GM10266 (cell line): Measurements from ENCODE around the gene MED27.

ENCODE experiments used
- DNase-seq: peaks from one replicate; pipeline ENCODE4 v3.0.0; 2012; ENCODE audit errors: extremely low spot score
- CTCF ChIP-seq: IDR thresholded peaks from 2 replicates; pipeline ENCODE4 v1.5.1; 2012; ENCODE audit warnings: mild to moderate bottlenecking, low read depth; ENCODE audit not compliant: control insufficient read depth, insufficient read depth; ENCODE audit errors: missing control alignments

The MED27 gene

GRCh38 chr9:132121021-132121420 lies 41.4 kb upstream of the MED27 start:
- no peak for DNase-seq
- TF ChIP-seq CTCF = no peak

- DNase-seq = no peak
- TF ChIP-seq CTCF = no peak
Observed at GRCh38 chr9:132117694-132118093, 38.0 kb upstream of the MED27 start.

GRCh38 chr9:132116583-132116982 lies 36.9 kb upstream of the MED27 start:
- no peak for DNase-seq
- TF ChIP-seq CTCF = no peak

GRCh38 chr9:132114102-132114707 lies 34.5 kb upstream of the MED27 start:
- peak; percentile 35 for DNase-seq
- TF ChIP-seq CTCF = no peak

- DNase-seq = no peak
- TF ChIP-seq CTCF = no peak
Observed at GRCh38 chr9:132109291-132109690, 29.6 kb upstream of the MED27 start.

- DNase-seq = no peak
- TF ChIP-seq CTCF = no peak
Observed at GRCh38 chr9:132108728-132109127, 29.1 kb upstream of the MED27 start.

- no peak for TF ChIP-seq CTCF
- no peak for DNase-seq
Observed at GRCh38 chr9:132099741-132100407, 20.2 kb upstream of the MED27 start.
